Measurements from ENCODE around the gene ABCC1.

The ABCC1 gene

GRCh38 chr16:16000685-16001084 is 51.3 kb downstream of the ABCC1 start:
- no peak for DNase-seq

GRCh38 chr16:16001596-16002255 is 52.3 kb downstream of the ABCC1 start:
- no peak for DNase-seq

- DNase-seq, result no peak
Observed at GRCh38 chr16:16003719-16004313, 54.4 kb downstream of the ABCC1 start.

- no peak for DNase-seq
Observed at GRCh38 chr16:16004314-16004749, 54.9 kb downstream of the ABCC1 start.

- DNase-seq, result no peak
Observed at GRCh38 chr16:16005721-16006120, 56.3 kb downstream of the ABCC1 start.

GRCh38 chr16:16006650-16007049 is 57.2 kb downstream of the ABCC1 start:
- DNase-seq, result no peak

- DNase-seq, result no peak
Observed at GRCh38 chr16:16007743-16008111, 58.3 kb downstream of the ABCC1 start.

GRCh38 chr16:16008666-16009065 is 59.2 kb downstream of the ABCC1 start:
- DNase-seq, result no peak

GRCh38 chr16:16009401-16009800 is 60.0 kb downstream of the ABCC1 start:
- no peak for DNase-seq

GRCh38 chr16:16010194-16010593 is 60.8 kb downstream of the ABCC1 start:
- DNase-seq, result no peak

GRCh38 chr16:16012144-16012543 is 62.7 kb downstream of the ABCC1 start:
- DNase-seq, result no peak

- no peak for DNase-seq
Observed at GRCh38 chr16:16013812-16014211, 64.4 kb downstream of the ABCC1 start.

GRCh38 chr16:16014329-16015224 is 65.2 kb downstream of the ABCC1 start:
- DNase-seq, result no peak

GRCh38 chr16:16015849-16016248 is 66.4 kb downstream of the ABCC1 start:
- no peak for DNase-seq

GRCh38 chr16:16016388-16016964 is 67.1 kb downstream of the ABCC1 start:
- DNase-seq, result no peak

- no peak for DNase-seq
Observed at GRCh38 chr16:16017812-16018211, 68.4 kb downstream of the ABCC1 start.

GRCh38 chr16:16018705-16019104 is 69.3 kb downstream of the ABCC1 start:
- no peak for DNase-seq

GRCh38 chr16:16019488-16019887 is 70.1 kb downstream of the ABCC1 start:
- DNase-seq, result no peak

GRCh38 chr16:16020291-16020690 is 70.9 kb downstream of the ABCC1 start:
- no peak for DNase-seq

GRCh38 chr16:16021020-16021419 is 71.6 kb downstream of the ABCC1 start:
- DNase-seq, result no peak

- DNase-seq, result no peak
Observed at GRCh38 chr16:16021646-16021987, 72.2 kb downstream of the ABCC1 start.

GRCh38 chr16:16021988-16022682 is 72.7 kb downstream of the ABCC1 start:
- DNase-seq, result no peak

- no peak for DNase-seq
Observed at GRCh38 chr16:16022683-16023064, 73.3 kb downstream of the ABCC1 start.

Measured in NCI-H2081 treated with DMSO at 0.1 percent for 48 hours (cell line).